HG03045 (cell line): Measurements from ENCODE around the gene BORA.
"Not testable (repeated sequence)": the region's sequence is repeated elsewhere in the genome, so short reads cannot be mapped to it uniquely, and the experiment has no call there.

Experiments used
- ATAC-seq: cut with Tn5 transposase; IDR thresholded peaks from one replicate; pipeline ENCODE4 v1.9.1; 2021; ENCODE audit warnings: mild to moderate bottlenecking, moderate library complexity; ENCODE audit not compliant: unreplicated experiment

The BORA gene

GRCh38 chr13:72760189-72760588 is 32.5 kb downstream of the BORA start:
- no peak for ATAC-seq

DNA sequence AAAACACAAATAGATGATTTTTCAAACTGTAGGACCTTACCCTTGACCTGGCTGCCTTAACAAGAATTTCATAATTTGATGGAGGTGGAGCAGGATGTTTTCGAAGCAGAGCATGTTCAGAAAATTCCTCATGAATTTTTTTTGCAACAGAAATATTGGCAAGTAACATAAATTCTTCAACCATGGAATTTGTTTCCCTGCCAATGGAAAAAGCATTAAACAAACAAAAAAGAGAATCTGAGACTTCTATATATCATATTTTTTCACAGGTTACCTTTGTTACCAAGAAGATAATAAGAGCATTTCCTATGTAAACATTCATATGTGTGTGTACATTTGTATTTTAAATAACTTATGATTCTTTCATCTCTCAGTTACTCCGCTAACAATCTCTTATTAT is 35.7 kb downstream of the BORA start:
- no peak for ATAC-seq

DNA sequence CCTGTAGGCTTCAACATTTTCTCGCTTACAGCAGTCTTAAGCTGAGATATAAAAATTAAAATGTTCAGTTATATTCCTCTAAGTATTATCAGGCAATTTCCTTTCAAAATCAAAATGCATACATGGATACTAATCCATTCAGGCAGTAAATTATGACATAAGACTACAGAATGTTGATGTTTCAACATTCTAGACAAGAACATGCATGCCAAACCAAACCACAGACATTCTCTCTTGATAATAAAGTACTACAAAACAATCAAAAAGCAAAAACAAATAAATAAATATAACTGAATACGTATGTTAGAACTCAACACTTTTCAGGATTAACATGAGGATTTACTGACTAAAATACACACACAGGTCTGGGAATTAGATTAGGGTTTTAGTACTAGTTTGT is 46.3 kb downstream of the BORA start:
- ATAC-seq: no peak

- ATAC-seq: peak; percentile 97
Measured at GRCh38 chr13:72781451-72782439, 54.0 kb downstream of the BORA start, which contains the start of the genes DIS3 and PIBF1. Gene DIS3, minus strand, starts transcription at chr13:72781900. Its CDS starts 68 bp downstream, at chr13:72781832. Gene PIBF1, plus strand, starts transcription at chr13:72782133. Its CDS starts 1,337 bp downstream, at chr13:72783470.

GRCh38 chr13:72782717-72783116 is 55.0 kb downstream of the BORA start:
- ATAC-seq: no peak

DNA sequence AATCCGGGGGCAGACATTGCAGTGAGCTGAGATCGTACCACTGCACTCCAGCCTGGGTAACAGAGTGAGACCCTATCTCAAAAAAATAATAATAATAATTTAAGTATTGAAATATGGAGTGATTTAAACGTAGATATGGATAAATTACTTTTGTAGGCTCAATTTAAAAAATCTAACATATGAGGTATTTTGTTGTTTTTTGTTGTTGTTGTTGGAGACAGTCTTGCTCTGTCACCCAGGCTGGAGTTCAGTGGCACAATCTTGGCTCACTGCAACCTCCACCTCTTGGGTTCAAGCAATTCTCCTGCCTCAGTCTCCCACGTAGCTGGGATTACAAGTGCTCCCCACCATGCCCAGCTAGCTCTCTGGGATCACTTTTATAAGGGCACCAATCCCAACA is 57.0 kb downstream of the BORA start:
- not testable (repeated sequence) for ATAC-seq

GRCh38 chr13:72788831-72789230 is 61.1 kb downstream of the BORA start:
- no peak for ATAC-seq

DNA sequence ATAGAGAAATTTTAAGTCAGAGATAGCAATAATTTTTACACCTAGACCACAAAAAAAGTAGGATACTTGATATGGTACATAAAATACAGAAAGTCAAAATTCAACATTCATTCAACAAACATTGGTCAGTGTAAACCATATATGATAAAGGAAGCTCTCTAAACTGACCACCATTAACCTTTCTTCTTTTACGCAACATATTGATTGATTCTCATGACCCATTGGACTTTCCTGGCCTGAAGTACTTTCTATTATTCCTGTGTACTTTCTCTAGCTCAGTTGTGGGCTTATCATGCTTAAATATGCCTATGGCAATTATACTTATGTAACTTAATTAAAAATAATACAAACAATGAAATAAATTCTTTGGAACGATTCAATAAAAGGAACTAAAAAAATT is 64.9 kb downstream of the BORA start:
- ATAC-seq: no peak

GRCh38 chr13:72798817-72799216 is 71.1 kb downstream of the BORA start:
- no peak for ATAC-seq

DNA sequence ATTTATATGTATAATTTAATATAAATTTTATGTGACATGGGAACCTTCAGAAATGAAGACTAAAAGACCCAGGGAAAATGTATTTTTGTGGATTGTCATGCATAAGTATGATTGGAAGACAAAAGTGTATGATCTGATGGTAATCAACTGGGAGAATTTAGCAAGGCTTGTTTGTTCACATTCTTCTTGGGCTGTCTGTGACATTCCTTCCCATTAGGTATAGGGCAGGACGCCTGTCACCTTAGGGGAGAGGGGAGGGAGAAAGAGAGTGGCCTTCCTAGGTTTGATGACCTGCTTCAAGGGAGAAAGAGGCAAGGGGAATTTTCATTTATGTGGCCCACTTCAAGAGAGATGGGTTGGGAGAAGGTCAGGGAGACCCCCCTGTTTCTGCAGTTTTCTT is 76.6 kb downstream of the BORA start:
- ATAC-seq: no peak
